ENCODE results near the gene PGM3. TPM values are rescaled to one million over a fixed set of nuclear protein-coding genes. Genes with fewer than 3 reads are reported as not detected.

The PGM3 gene
- total RNA-seq, 1 experiment from 2014 or later: 17.0 TPM

GRCh38 chr6:83124553-83124952, 68.5 kb downstream of the PGM3 start:
- BruUV-seq (replicated peaks): no TSS peak
- ChIA-PET CTCF (no interaction called here), POLR2A (ENCODE audit: unreplicated experiment) (no interaction called here)
- Histone ChIP-seq H3K36me3 (ENCODE audit: low read depth, low read length) (no peaks in the 10 kb centered on the region), H4K20me1 (ENCODE audit: low read length) (no peaks in the 10 kb centered on the region), H2AFZ (ENCODE audit: low read length) (no peak overlapping the region), H3K4me2 (ENCODE audit: low read length) (no peak overlapping the region), H3K9me3 (ENCODE audit: low read length) (no peaks in the 10 kb centered on the region), H3K9ac (ENCODE audit: low read length) (no peak overlapping the region), H3K4me3 (ENCODE audit: low read length) (no peak overlapping the region), H3K4me1 (ENCODE audit: insufficient read depth, low read length) (no peaks in the 10 kb centered on the region), H3K79me2 (ENCODE audit: low read length) (no peaks in the 10 kb centered on the region), H3K27ac (ENCODE audit: low read length) (no peak overlapping the region), H3K9me2 (replicated peaks; ENCODE audit: low read length) (no peaks in the 10 kb centered on the region), H3F3A (ENCODE audit: low read length, unreplicated experiment) (no peaks in the 10 kb centered on the region), H3K27me3 (ENCODE audit: low read length) (no peaks in the 10 kb centered on the region)
- TF ChIP-seq EZH2phosphoT487 (IDR thresholded peaks at IDR 0.05; ENCODE audit: borderline replicate concordance, low read length): no peak
- no peak for TF ChIP-seq EZH2 (IDR thresholded peaks at IDR 0.05; ENCODE audit: low read length, unreplicated experiment)
- TF ChIP-seq, protein P1, sequence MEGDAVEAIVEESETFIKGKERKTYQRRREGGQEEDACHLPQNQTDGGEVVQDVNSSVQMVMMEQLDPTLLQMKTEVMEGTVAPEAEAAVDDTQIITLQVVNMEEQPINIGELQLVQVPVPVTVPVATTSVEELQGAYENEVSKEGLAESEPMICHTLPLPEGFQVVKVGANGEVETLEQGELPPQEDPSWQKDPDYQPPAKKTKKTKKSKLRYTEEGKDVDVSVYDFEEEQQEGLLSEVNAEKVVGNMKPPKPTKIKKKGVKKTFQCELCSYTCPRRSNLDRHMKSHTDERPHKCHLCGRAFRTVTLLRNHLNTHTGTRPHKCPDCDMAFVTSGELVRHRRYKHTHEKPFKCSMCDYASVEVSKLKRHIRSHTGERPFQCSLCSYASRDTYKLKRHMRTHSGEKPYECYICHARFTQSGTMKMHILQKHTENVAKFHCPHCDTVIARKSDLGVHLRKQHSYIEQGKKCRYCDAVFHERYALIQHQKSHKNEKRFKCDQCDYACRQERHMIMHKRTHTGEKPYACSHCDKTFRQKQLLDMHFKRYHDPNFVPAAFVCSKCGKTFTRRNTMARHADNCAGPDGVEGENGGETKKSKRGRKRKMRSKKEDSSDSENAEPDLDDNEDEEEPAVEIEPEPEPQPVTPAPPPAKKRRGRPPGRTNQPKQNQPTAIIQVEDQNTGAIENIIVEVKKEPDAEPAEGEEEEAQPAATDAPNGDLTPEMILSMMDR (conservative IDR thresholded peaks at IDR 0.05; ENCODE audit: low read depth, low read length): no peak
- ATAC-seq (no peak), DNase-seq (no peak)
- intact Hi-C loops (cut with micrococcal nuclease): no loop called here

GRCh38 chr6:83119742-83120300, 73.2 kb downstream of the PGM3 start:
- intact Hi-C loops (cut with micrococcal nuclease): no loop called here
- TF ChIP-seq EZH2 (IDR thresholded peaks at IDR 0.05; ENCODE audit: low read length, unreplicated experiment) (no peak), EZH2phosphoT487 (IDR thresholded peaks at IDR 0.05; ENCODE audit: borderline replicate concordance, low read length) (no peak)
- TF ChIP-seq, protein P1 (conservative IDR thresholded peaks at IDR 0.05; ENCODE audit: low read depth, low read length): no peak
- H3K9me3 ChIP-seq (ENCODE audit: low read length): no peaks in the 10 kb centered on the region
- ChIA-PET POLR2A (ENCODE audit: unreplicated experiment) (no interaction called here), CTCF (no interaction called here)
- ATAC-seq: peak; percentile 31
- no peaks in the 10 kb centered on the region for H3F3A ChIP-seq (ENCODE audit: low read length, unreplicated experiment)
- H4K20me1 ChIP-seq (ENCODE audit: low read length): no peaks in the 10 kb centered on the region
- no peak overlapping the region for H3K27ac ChIP-seq (ENCODE audit: low read length)
- no peak overlapping the region for H3K4me3 ChIP-seq (ENCODE audit: low read length)
- H3K27me3 ChIP-seq (ENCODE audit: low read length): no peaks in the 10 kb centered on the region
- no peaks in the 10 kb centered on the region for H3K4me1 ChIP-seq (ENCODE audit: insufficient read depth, low read length)
- H2AFZ ChIP-seq (ENCODE audit: low read length): no peak overlapping the region
- no TSS peak for BruUV-seq (replicated peaks)
- H3K36me3 ChIP-seq (ENCODE audit: low read depth, low read length): no peaks in the 10 kb centered on the region
- no peak overlapping the region for H3K4me2 ChIP-seq (ENCODE audit: low read length)
- H3K9me2 ChIP-seq (replicated peaks; ENCODE audit: low read length): no peaks in the 10 kb centered on the region
- no peaks in the 10 kb centered on the region for H3K79me2 ChIP-seq (ENCODE audit: low read length)
- H3K9ac ChIP-seq (ENCODE audit: low read length): no peak overlapping the region
- peak; percentile 47 for DNase-seq

DNA sequence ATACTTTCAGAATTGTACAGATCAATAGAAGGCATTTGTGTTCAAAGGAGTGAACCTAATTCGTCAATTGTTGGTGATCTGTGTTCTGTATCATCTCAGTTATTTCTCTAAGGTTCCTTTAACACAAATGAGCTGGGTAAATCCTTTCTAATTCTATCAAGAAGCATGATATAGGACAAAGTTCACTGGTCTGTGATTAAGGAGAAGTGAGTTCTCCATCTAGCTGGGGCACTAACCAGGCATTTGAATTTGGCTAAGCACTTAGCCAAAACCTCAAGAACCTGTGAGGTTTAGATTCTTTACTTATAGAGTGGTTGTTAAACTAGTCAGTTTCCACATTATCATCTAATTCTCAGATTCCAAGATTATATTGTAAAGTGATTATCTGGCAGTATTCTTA, 75.3 kb downstream of the PGM3 start:
- H3K4me3 ChIP-seq (ENCODE audit: low read length): no peak overlapping the region
- DNase-seq: no peak
- no peaks in the 10 kb centered on the region for H3K9me3 ChIP-seq (ENCODE audit: low read length)
- no peaks in the 10 kb centered on the region for H3K9me2 ChIP-seq (replicated peaks; ENCODE audit: low read length)
- H4K20me1 ChIP-seq (ENCODE audit: low read length): no peaks in the 10 kb centered on the region
- no peak overlapping the region for H3K27ac ChIP-seq (ENCODE audit: low read length)
- no peaks in the 10 kb centered on the region for H3K4me1 ChIP-seq (ENCODE audit: insufficient read depth, low read length)
- H3K36me3 ChIP-seq (ENCODE audit: low read depth, low read length): no peaks in the 10 kb centered on the region
- no peaks in the 10 kb centered on the region for H3K27me3 ChIP-seq (ENCODE audit: low read length)
- no peak overlapping the region for H3K4me2 ChIP-seq (ENCODE audit: low read length)
- intact Hi-C loops (cut with micrococcal nuclease): no loop called here
- ATAC-seq: no peak
- TF ChIP-seq, protein P1 (conservative IDR thresholded peaks at IDR 0.05; ENCODE audit: low read depth, low read length): no peak
- no peak for TF ChIP-seq EZH2phosphoT487 (IDR thresholded peaks at IDR 0.05; ENCODE audit: borderline replicate concordance, low read length)
- TF ChIP-seq EZH2 (IDR thresholded peaks at IDR 0.05; ENCODE audit: low read length, unreplicated experiment): no peak
- no peaks in the 10 kb centered on the region for H3F3A ChIP-seq (ENCODE audit: low read length, unreplicated experiment)
- H3K9ac ChIP-seq (ENCODE audit: low read length): no peak overlapping the region
- no peak overlapping the region for H2AFZ ChIP-seq (ENCODE audit: low read length)
- H3K79me2 ChIP-seq (ENCODE audit: low read length): no peaks in the 10 kb centered on the region
- CTCF ChIA-PET: no interaction called here
- no TSS peak for BruUV-seq (replicated peaks)
- POLR2A ChIA-PET (ENCODE audit: unreplicated experiment): no interaction called here
